GM12873 (cell line): ENCODE measurements around the gene PMVK.
A peak's percentile ranks its signal among the peaks of the same experiment; 100 is the strongest.

ENCODE experiments used
- TF ChIP-seq, protein P1 (sequence below): IDR thresholded peaks from 2 replicates; pipeline ENCODE4 v1.5.1; 2012; ENCODE audit warnings: low read depth, mild to moderate bottlenecking, moderate library complexity, low read length, control low read depth; ENCODE audit not compliant: insufficient read depth; ENCODE audit errors: missing control alignments

PMVK gene

DNA sequence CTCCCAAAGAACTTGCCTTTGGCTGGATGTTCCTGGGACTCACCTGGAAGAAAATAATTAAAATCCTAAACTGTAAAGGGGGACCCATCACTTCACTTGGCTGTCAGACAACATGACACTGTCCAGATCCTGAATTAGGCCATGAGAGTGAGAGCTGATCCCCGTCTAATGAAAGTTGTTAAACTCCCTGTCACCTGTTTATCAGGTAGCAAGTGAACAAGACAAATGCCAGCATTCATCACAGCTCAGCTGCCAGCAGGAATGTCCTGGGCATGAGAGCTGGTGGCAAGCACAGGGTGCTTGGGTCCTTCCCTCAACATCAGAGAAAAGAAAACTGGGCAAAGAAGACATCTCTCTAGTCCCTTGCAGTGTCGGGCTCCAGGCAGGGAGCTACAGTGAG is 23.8 kb downstream of the PMVK start:
- TF ChIP-seq, protein P1, sequence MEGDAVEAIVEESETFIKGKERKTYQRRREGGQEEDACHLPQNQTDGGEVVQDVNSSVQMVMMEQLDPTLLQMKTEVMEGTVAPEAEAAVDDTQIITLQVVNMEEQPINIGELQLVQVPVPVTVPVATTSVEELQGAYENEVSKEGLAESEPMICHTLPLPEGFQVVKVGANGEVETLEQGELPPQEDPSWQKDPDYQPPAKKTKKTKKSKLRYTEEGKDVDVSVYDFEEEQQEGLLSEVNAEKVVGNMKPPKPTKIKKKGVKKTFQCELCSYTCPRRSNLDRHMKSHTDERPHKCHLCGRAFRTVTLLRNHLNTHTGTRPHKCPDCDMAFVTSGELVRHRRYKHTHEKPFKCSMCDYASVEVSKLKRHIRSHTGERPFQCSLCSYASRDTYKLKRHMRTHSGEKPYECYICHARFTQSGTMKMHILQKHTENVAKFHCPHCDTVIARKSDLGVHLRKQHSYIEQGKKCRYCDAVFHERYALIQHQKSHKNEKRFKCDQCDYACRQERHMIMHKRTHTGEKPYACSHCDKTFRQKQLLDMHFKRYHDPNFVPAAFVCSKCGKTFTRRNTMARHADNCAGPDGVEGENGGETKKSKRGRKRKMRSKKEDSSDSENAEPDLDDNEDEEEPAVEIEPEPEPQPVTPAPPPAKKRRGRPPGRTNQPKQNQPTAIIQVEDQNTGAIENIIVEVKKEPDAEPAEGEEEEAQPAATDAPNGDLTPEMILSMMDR = no peak

GRCh38 chr1:154911691-154912550 is 24.6 kb downstream of the PMVK start:
- TF ChIP-seq, protein P1 = no peak

GRCh38 chr1:154910851-154911250 is 25.7 kb downstream of the PMVK start:
- TF ChIP-seq, protein P1 = no peak

DNA sequence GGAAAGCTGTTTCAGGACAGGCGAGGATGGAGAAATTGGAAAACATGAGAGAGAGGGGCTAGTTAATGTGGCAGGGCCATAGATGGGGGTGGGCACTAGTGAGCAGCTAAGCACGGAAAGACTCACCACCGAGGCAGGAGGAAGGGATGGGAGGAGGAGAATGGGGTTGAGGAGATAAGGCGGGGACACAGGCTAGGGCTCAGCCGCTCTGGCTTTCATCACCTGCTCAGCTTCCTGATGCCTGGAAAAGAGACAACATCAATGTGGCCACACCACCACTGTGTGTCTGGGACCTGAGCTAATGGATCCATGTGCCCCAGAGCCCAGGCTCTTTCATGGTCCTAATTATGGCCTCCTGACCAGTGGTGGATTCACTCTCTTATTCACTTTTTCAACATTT is 27.6 kb downstream of the PMVK start:
- TF ChIP-seq, protein P1 = no peak

- TF ChIP-seq, protein P1 = peak; percentile 41
Measured at GRCh38 chr1:154906621-154907081, 29.9 kb downstream of the PMVK start.

- TF ChIP-seq, protein P1 = no peak
Measured at GRCh38 chr1:154902938-154903566, 33.5 kb downstream of the PMVK start.

DNA sequence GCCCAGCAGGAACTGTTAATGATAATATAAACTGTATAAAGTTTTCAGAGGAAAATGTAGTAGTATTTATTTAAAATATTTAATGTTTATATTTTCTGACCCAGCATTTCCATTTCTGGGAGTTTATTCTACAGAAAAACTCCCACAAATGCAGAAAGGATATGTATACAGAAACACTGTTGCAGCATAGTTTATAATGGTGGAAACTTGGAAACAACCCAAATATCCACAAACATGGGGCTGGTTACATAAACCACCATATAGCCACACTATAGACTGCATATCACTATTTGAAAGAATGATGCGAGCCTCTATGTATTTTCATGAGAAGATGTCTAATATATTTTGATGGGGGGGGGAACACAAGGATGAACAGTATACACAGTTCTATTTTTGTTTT is 34.9 kb downstream of the PMVK start:
- TF ChIP-seq, protein P1 = no peak
